ENCODE results near the gene CR1. TPM values are rescaled to one million over a fixed set of nuclear protein-coding genes. Genes with fewer than 3 reads are reported as not detected.

The CR1 gene
- total RNA-seq, 1 experiment from 2014 or later = not detected

Other genes starting within 250 kb of the CR1 start
- 106 and 126 TPM in 2 replicates for gene CD55, start 174.5 kb upstream of the CR1 start, total RNA-seq (2022)
- 0.83 and 2.6 TPM in 2 replicates for gene CR2, start 41.8 kb upstream of the CR1 start, total RNA-seq (2022)
- gene CR1L, start 149.0 kb downstream of the CR1 start, total RNA-seq (2022) = not detected in 2 replicates

Data from Calu3 (cell line).